H1 (cell line): ENCODE data around the gene ALDH7A1. TPM values are rescaled to one million over a fixed set of nuclear protein-coding genes. Genes with fewer than 3 reads are reported as not detected.

ENCODE experiments used
- CTCF ChIA-PET: fragments of 300-600 bp; sonication (Branson Sonifier 250); formaldehyde crosslinking; loops from one replicate; lab custom pipeline; 2021; ENCODE audit not compliant: partially characterized antibody; lab: Charles Lee
- POLR2A ChIA-PET: fragments of 300-600 bp; sonication (Branson Sonifier 250); formaldehyde crosslinking; loops from one replicate; lab custom pipeline; 2021; ENCODE audit warnings: inconsistent platforms; ENCODE audit not compliant: partially characterized antibody; lab: Charles Lee
- DNase-seq, 2 experiments: peaks; one replicate each; pipeline versions ENCODE4 v3.0.0 to v3.0.0-alpha.2; 2010 to 2022; ENCODE audit warnings: low spot score in 2 of 2, low read depth in 1 of 2, mixed read lengths in 1 of 2
- FAIRE-seq: peaks from 2 replicates; lab custom pipeline; 2011; peaks lifted over from hg19 to GRCh38; lab: Jason Lieb, UNC
- H2AFZ ChIP-seq: 2 replicates; pipeline ENCODE4 v1.8.1; 2012; ENCODE audit warnings: low read length, inconsistent platforms
- H2AK5ac ChIP-seq: 2 replicates; pipeline ENCODE4 v1.6.1; 2013; ENCODE audit warnings: low read depth, low read length
- H2BK120ac ChIP-seq: replicated peaks from 2 replicates; pipeline ENCODE3; 2013; ENCODE audit warnings: low read depth, low read length, inconsistent platforms
- H2BK12ac ChIP-seq: 2 replicates; pipeline ENCODE4 v1.6.1; 2013; ENCODE audit warnings: low read depth, low read length
- H2BK15ac ChIP-seq: 2 replicates; pipeline ENCODE4 v1.6.1; 2013; ENCODE audit warnings: low read length
- H2BK20ac ChIP-seq: 2 replicates; pipeline ENCODE4 v1.6.1; 2013; ENCODE audit warnings: low read length
- H2BK5ac ChIP-seq: 2 replicates; pipeline ENCODE4 v1.6.1; 2013; ENCODE audit warnings: low read depth, low read length
- H3K14ac ChIP-seq: 2 replicates; pipeline ENCODE4 v1.6.1; 2013; ENCODE audit warnings: inconsistent platforms; ENCODE audit not compliant: insufficient read length
- H3K18ac ChIP-seq: 2 replicates; pipeline ENCODE4 v1.6.1; 2013; ENCODE audit warnings: low read length; ENCODE audit errors: extremely low read depth
- H3K23ac ChIP-seq: 2 replicates; pipeline ENCODE4 v1.6.1; 2013; ENCODE audit warnings: inconsistent platforms; ENCODE audit not compliant: insufficient read length
- H3K23me2 ChIP-seq: 2 replicates; pipeline ENCODE4 v1.6.1; 2013; ENCODE audit warnings: low read depth, low read length
- H3K27ac ChIP-seq: 2 replicates; pipeline ENCODE4 v1.6.1; 2011; ENCODE audit warnings: low read depth, low read length, inconsistent platforms
- H3K27me3 ChIP-seq, 4 experiments: replicated peaks in 1 of 4; 1 replicate in 1 of 4; 2 replicates in 3 of 4; pipeline versions ENCODE4 v1.6.1 to v1.8.1; 2011 to 2013; ENCODE audit warnings: low read length in 3 of 4, mild to moderate bottlenecking in 3 of 4, inconsistent platforms in 2 of 4, mixed read lengths in 2 of 4, moderate library complexity in 1 of 4; ENCODE audit not compliant: control insufficient read depth in 3 of 4, insufficient read depth in 3 of 4; ENCODE audit errors: extremely low read depth in 1 of 4
- H3K36me3 ChIP-seq, 4 experiments: 2 replicates each; pipeline versions ENCODE4 v1.6.1 to v1.8.1; 2011 to 2013; ENCODE audit warnings: mild to moderate bottlenecking in 4 of 4, low read length in 3 of 4, moderate library complexity in 2 of 4, control low read depth in 1 of 4, inconsistent platforms in 1 of 4; ENCODE audit not compliant: insufficient read depth in 4 of 4, control insufficient read depth in 2 of 4
- H3K4ac ChIP-seq: replicated peaks from 2 replicates; pipeline ENCODE3; 2013; ENCODE audit warnings: low read length, low read depth, mixed read lengths, inconsistent platforms; ENCODE audit not compliant: insufficient read length
- H3K4me1 ChIP-seq, 4 experiments: replicated peaks in 1 of 4; 1 replicate in 1 of 4; 2 replicates in 3 of 4; pipeline versions ENCODE4 v1.6.1 to v1.8.1; 2011 to 2013; ENCODE audit warnings: low read length in 3 of 4, inconsistent platforms in 2 of 4, mixed read lengths in 1 of 4; ENCODE audit not compliant: insufficient read depth in 4 of 4, control insufficient read depth in 3 of 4
- H3K4me2 ChIP-seq, 2 experiments: 2 replicates each; pipeline versions ENCODE4 v1.6.1 to v1.8.1; 2011 to 2013; ENCODE audit warnings: low read depth in 2 of 2, low read length in 2 of 2, control low read depth in 1 of 2, inconsistent platforms in 1 of 2, mild to moderate bottlenecking in 1 of 2; ENCODE audit not compliant: insufficient read depth in 1 of 2
- H3K4me3 ChIP-seq, 4 experiments: fragments of 200-600, 300-600 bp in 1 of 4; sonication (generic), shearing (Covaris generic), sonication (Bioruptor Twin) in 1 of 4; 2 replicates each; pipeline versions ENCODE4 v1.5.1 to v1.8.1; 2011 to 2016; ENCODE audit warnings: low read length in 4 of 4, low read depth in 3 of 4, control low read depth in 2 of 4, inconsistent platforms in 2 of 4, mild to moderate bottlenecking in 2 of 4, mixed read lengths in 1 of 4, moderate library complexity in 1 of 4; ENCODE audit not compliant: insufficient read depth in 2 of 4; ENCODE audit errors: extremely low read depth in 1 of 4
- H3K56ac ChIP-seq: replicated peaks from 2 replicates; pipeline ENCODE3; 2013; ENCODE audit warnings: low read depth, mild to moderate bottlenecking, mixed read lengths, low read length, inconsistent platforms; ENCODE audit not compliant: insufficient read length
- H3K79me1 ChIP-seq: 2 replicates; pipeline ENCODE4 v1.6.1; 2013; ENCODE audit warnings: low read depth, low read length, control low read depth
- H3K79me2 ChIP-seq, 2 experiments: 2 replicates each; pipeline versions ENCODE4 v1.6.1 to v1.8.1; 2012 to 2013; ENCODE audit warnings: low read length in 2 of 2, mild to moderate bottlenecking in 2 of 2, inconsistent platforms in 1 of 2; ENCODE audit not compliant: insufficient read depth in 2 of 2, control insufficient read depth in 1 of 2
- H3K9ac ChIP-seq, 4 experiments: replicated peaks in 1 of 4; 1 replicate in 1 of 4; 2 replicates in 3 of 4; pipeline versions ENCODE4 v1.6.1 to v1.8.1; 2011 to 2013; ENCODE audit warnings: low read depth in 3 of 4, low read length in 3 of 4, control low read depth in 2 of 4, mild to moderate bottlenecking in 2 of 4, moderate library complexity in 2 of 4, inconsistent platforms in 1 of 4; ENCODE audit errors: extremely low read depth in 1 of 4
- H3K9me3 ChIP-seq, 2 experiments: 2 replicates each; pipeline versions ENCODE4 v1.6.1 to v1.8.1; 2012 to 2013; ENCODE audit warnings: mild to moderate bottlenecking in 2 of 2, moderate library complexity in 2 of 2, control low read depth in 1 of 2, inconsistent platforms in 1 of 2, low read depth in 1 of 2, low read length in 1 of 2, mixed read lengths in 1 of 2; ENCODE audit not compliant: insufficient read depth in 2 of 2
- H4K20me1 ChIP-seq, 2 experiments: replicated peaks in 1 of 2; 2 replicates each; pipeline versions ENCODE3 to v1.8.1; 2011 to 2013; ENCODE audit warnings: inconsistent platforms in 2 of 2, low read length in 2 of 2, mild to moderate bottlenecking in 1 of 2; ENCODE audit not compliant: insufficient read depth in 2 of 2, control insufficient read depth in 1 of 2
- H4K5ac ChIP-seq: 2 replicates; pipeline ENCODE4 v1.6.1; 2013; ENCODE audit warnings: low read length, low read depth, mixed read lengths, inconsistent platforms; ENCODE audit not compliant: insufficient read length
- H4K8ac ChIP-seq: 2 replicates; pipeline ENCODE4 v1.8.0; 2013; ENCODE audit warnings: mild to moderate bottlenecking, moderate library complexity, low read length, inconsistent platforms; ENCODE audit not compliant: insufficient read depth; ENCODE audit errors: extremely low read depth
- H4K91ac ChIP-seq: replicated peaks from 2 replicates; pipeline ENCODE3; 2013; ENCODE audit warnings: low read length, mixed read lengths, inconsistent platforms; ENCODE audit not compliant: insufficient read length
- BCL11A ChIP-seq, 2 experiments: IDR thresholded peaks; one replicate each; pipeline ENCODE4 v1.6.1; 2011; ENCODE audit warnings: low read depth in 2 of 2, low read length in 2 of 2, mild to moderate bottlenecking in 2 of 2
- EP300 ChIP-seq, 2 experiments: IDR thresholded peaks; 1 replicate in 1 of 2; 2 replicates in 1 of 2; pipeline ENCODE4 v1.6.1; 2011 to 2012; ENCODE audit warnings: low read depth in 2 of 2, low read length in 2 of 2, mild to moderate bottlenecking in 2 of 2, borderline replicate concordance in 1 of 2, inconsistent platforms in 1 of 2, moderate library complexity in 1 of 2
- FOSL1 ChIP-seq: IDR thresholded peaks from 2 replicates; pipeline ENCODE4 v1.6.1; 2011; ENCODE audit warnings: mild to moderate bottlenecking, low read depth, low read length, moderate library complexity; ENCODE audit not compliant: insufficient read depth
- JUN ChIP-seq: IDR thresholded peaks from 2 replicates; pipeline ENCODE4 v1.6.1; 2011; ENCODE audit warnings: low read depth, mild to moderate bottlenecking, improper control_type of control experiment, low read length
- NRF1 ChIP-seq: IDR thresholded peaks from 2 replicates; pipeline ENCODE4 v1.6.1; 2011; ENCODE audit warnings: mild to moderate bottlenecking, low read depth, low read length, improper control_type of control experiment
- PHF8 ChIP-seq: fragments of 200-600 bp; sonication (generic); conservative IDR thresholded peaks from 2 replicates; pipeline ENCODE4 v1.7.1; 2012; ENCODE audit warnings: low read depth, mild to moderate bottlenecking, inconsistent platforms, low read length, moderate library complexity
- RNF2 ChIP-seq: fragments of 200-900, 300-1000 bp; sonication (generic); IDR thresholded peaks from 2 replicates; pipeline ENCODE4 v1.7.1; 2016; ENCODE audit warnings: borderline replicate concordance, low read depth, mild to moderate bottlenecking, antibody characterized with exemption, low read length; ENCODE audit not compliant: poor library complexity, severe bottlenecking; ENCODE audit errors: missing control alignments
- SIRT6 ChIP-seq: IDR thresholded peaks from one replicate; pipeline ENCODE4 v1.7.1; 2012; ENCODE audit warnings: low read length, inconsistent platforms
- SIX5 ChIP-seq: IDR thresholded peaks from 2 replicates; pipeline ENCODE4 v1.6.1; 2011; ENCODE audit warnings: mild to moderate bottlenecking, low read depth, low read length
- TAF1 ChIP-seq: IDR thresholded peaks from 2 replicates; pipeline ENCODE4 v1.6.1; 2011; ENCODE audit warnings: mild to moderate bottlenecking, low read depth, low read length
- TBP ChIP-seq: IDR thresholded peaks from 2 replicates; pipeline ENCODE4 v1.6.1; 2011; ENCODE audit warnings: low read depth, low read length, improper control_type of control experiment
- TCF12 ChIP-seq: IDR thresholded peaks from 2 replicates; pipeline ENCODE4 v1.6.1; 2011; ENCODE audit warnings: low read depth, mild to moderate bottlenecking, low read length
- WGBS, 2 experiments: shearing (Covaris generic) in 1 of 2; methylation state at CpG; one replicate each; pipeline versions ENCODE4 v1.1.6 to v1.1.7; 2013 to 2015; ENCODE audit warnings: low lambda C conversion rate in 2 of 2, mixed read lengths in 2 of 2, inconsistent platforms in 1 of 2, low coverage in 1 of 2, missing lambda C conversion rate in 1 of 2; ENCODE audit not compliant: insufficient replicate concordance in 2 of 2, insufficient coverage in 1 of 2, insufficient read length in 1 of 2; ENCODE audit errors: extremely low coverage in 1 of 2, missing lambda C conversion rate in 1 of 2; 5-methylcytosine and 5-hydroxymethylcytosine counted together
- polyA plus RNA-seq, 7 experiments: library from polyadenylated mRNA; depleted of rRNA in 3 of 7; stranded (reverse) in 5 of 7; unstranded in 2 of 7; fragments of >200 nt in 5 of 7; fragments of 200-250 nt in 2 of 7; gene quantifications; 1 replicate in 5 of 7; 2 replicates in 1 of 7; 4 replicates in 1 of 7; pipeline versions ENCODE4 v1.2.1 to v1.2.3, GENCODE V29; 2011 to 2013; ENCODE audit warnings: missing spikeins in 2 of 7, mixed read lengths in 2 of 7
- total RNA-seq: library from RNA; stranded (reverse); fragmentation: NEBNext Ultra II Directional; extraction: Animal tissue kit (Norgen Biotek cat#: 25700); gene quantifications from 2 replicates; pipeline ENCODE4 v1.2.1, GENCODE V29; 2021
- TF ChIP-seq, protein P1 (sequence below): IDR thresholded peaks from 2 replicates; pipeline ENCODE4 v1.6.1; 2012; ENCODE audit warnings: low read length, inconsistent platforms

The ALDH7A1 gene
- total and polyA plus RNA-seq, 2 of the 8 experiments (the other 6 are each of a cell fraction or from before 2014, with no cell fraction given) = 99.6 to 225 TPM

DNA sequence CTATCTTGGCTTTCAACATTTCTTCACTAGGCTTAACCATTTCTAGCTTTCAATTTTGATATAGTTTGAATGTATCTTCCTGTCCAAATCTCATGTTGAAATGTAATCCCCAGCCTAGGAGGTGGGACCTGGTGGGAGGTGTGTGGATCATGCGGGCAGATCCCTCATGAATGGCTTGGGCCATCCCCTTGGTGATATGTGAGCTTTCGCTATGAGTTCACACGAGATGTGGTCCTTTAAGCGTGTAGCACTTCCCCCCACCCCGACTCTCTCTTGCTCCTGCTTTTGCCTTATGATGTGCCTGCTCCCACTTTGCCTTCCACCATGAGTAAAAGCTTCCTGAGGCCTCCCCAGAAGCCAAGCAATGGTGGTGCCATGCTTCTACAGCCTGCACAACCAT lies 46.4 kb upstream of the ALDH7A1 start:
- no peak overlapping the region for H2BK20ac ChIP-seq
- no peaks in the 10 kb centered on the region for H3K27me3 ChIP-seq
- 0 out of 8 replicates have a peak, but pooled peaks cover 0 to 2% (median 0%) of the 10 kb centered on the region in 4 experiments for H3K36me3 ChIP-seq
- no peak overlapping the region for H2AFZ ChIP-seq
- DNase-seq (no peak), FAIRE-seq (no peak)
- CTCF ChIA-PET = interaction anchor here (1.4 to 1.5 kb wide), 2 partner anchors 16 to 168 kb away, joined by 4 to 6 read pairs; no protein-coding TSS in a partner anchor
- no peaks in the 10 kb centered on the region for H4K20me1 ChIP-seq
- no peak overlapping the region for H4K91ac ChIP-seq
- H2AK5ac ChIP-seq = no peak overlapping the region
- H3K4me1 ChIP-seq = no peaks in the 10 kb centered on the region
- no peak overlapping the region for H3K4me3 ChIP-seq
- H2BK120ac ChIP-seq = no peak overlapping the region
- H3K23me2 ChIP-seq = no peaks in the 10 kb centered on the region
- no peak overlapping the region for H2BK5ac ChIP-seq
- TF ChIP-seq EP300 (IDR thresholded peaks at IDR 0.05; ENCODE audit: borderline replicate concordance in 1 of 2, low read depth in 2 of 2, low read length in 2 of 2) (no peak), SIRT6 (no peak), TCF12 (no peak), FOSL1 (no peak), RNF2 (no peak), SIX5 (no peak), TAF1 (no peak), TBP (no peak), BCL11A (IDR thresholded peaks at IDR 0.05; ENCODE audit: low read depth in 2 of 2, low read length in 2 of 2) (no peak), JUN (no peak), NRF1 (no peak), PHF8 (no peak)
- TF ChIP-seq, protein P1, sequence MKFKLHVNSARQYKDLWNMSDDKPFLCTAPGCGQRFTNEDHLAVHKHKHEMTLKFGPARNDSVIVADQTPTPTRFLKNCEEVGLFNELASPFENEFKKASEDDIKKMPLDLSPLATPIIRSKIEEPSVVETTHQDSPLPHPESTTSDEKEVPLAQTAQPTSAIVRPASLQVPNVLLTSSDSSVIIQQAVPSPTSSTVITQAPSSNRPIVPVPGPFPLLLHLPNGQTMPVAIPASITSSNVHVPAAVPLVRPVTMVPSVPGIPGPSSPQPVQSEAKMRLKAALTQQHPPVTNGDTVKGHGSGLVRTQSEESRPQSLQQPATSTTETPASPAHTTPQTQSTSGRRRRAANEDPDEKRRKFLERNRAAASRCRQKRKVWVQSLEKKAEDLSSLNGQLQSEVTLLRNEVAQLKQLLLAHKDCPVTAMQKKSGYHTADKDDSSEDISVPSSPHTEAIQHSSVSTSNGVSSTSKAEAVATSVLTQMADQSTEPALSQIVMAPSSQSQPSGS = no peak
- H4K5ac ChIP-seq = no peak overlapping the region
- H3K56ac ChIP-seq = no peak overlapping the region
- H3K18ac ChIP-seq = no peak overlapping the region
- no peak overlapping the region for H2BK15ac ChIP-seq
- no peak overlapping the region for H3K23ac ChIP-seq
- no peak overlapping the region for H3K4me2 ChIP-seq
- no peak overlapping the region for H3K14ac ChIP-seq
- peaks cover 3 to 6% of the 10 kb centered on the region in 2 experiments; a peak in 2 of 4 replicates for H3K9me3 ChIP-seq
- H4K8ac ChIP-seq = no peak overlapping the region
- H3K79me1 ChIP-seq = no peaks in the 10 kb centered on the region
- H3K27ac ChIP-seq = no peak overlapping the region
- H3K9ac ChIP-seq = no peak overlapping the region
- POLR2A ChIA-PET = no interaction called here
- H3K4ac ChIP-seq = no peak overlapping the region
- H2BK12ac ChIP-seq = no peak overlapping the region
- no peaks in the 10 kb centered on the region for H3K79me2 ChIP-seq
- 99% methylated on average over 5 of the region's 5 CpGs; no CpG with 5 or more reads in 1 of the 2 experiments for WGBS, 2 experiments
